Right lobe of liver (tissue), 6 donors: ENCODE measurements around the gene SLC25A47. TPM values are rescaled to one million over a fixed set of nuclear protein-coding genes. Genes with fewer than 3 reads are reported as not detected.
"Not testable (repeated sequence)": the region's sequence is repeated elsewhere in the genome, so short reads cannot be mapped to it uniquely, and the experiment has no call there.

Experiments
- ATAC-seq, 4 donors: fragments of 200-7000 bp; cut with Tn5 transposase; one replicate each; pipeline ENCODE4 v1.9.1; 2020; ENCODE audit warnings: mild to moderate bottlenecking in 4 of 4, moderate library complexity in 4 of 4
- DNase-seq, 3 donors: peaks; one replicate each; pipeline ENCODE4 v3.0.0-alpha.2; 2020
- H3K27ac ChIP-seq, 3 donors: fragments of 200-600 bp; one replicate each; pipeline ENCODE4 v1.8.0; 2022
- H3K27me3 ChIP-seq, 2 donors: fragments of 200-600 bp; one replicate each; pipeline ENCODE4 v1.8.0; 2022
- H3K36me3 ChIP-seq, 4 donors: fragments of 200-600 bp; sonication (generic) in 1 of 4; one replicate each; pipeline versions ENCODE4 v1.5.1 to v1.8.0; 2017 to 2022; ENCODE audit warnings: control low read depth in 1 of 4
- H3K4me1 ChIP-seq, 4 donors: fragments of 200-600 bp; sonication (generic) in 1 of 4; one replicate each; pipeline versions ENCODE4 v1.5.1 to v1.8.0; 2017 to 2022; ENCODE audit warnings: control low read depth in 1 of 4
- H3K4me3 ChIP-seq, 3 donors: fragments of 200-600 bp; one replicate each; pipeline ENCODE4 v1.8.0; 2022
- H3K9me3 ChIP-seq, 4 donors: fragments of 200-600 bp; sonication (generic) in 1 of 4; one replicate each; pipeline versions ENCODE4 v1.5.1 to v1.8.0; 2017 to 2022; ENCODE audit warnings: control low read depth in 1 of 4
- POLR2A ChIP-seq: fragments of 450-650 bp; IDR thresholded peaks from one replicate; pipeline ENCODE4 v1.6.1; 2017; ENCODE audit warnings: antibody characterized with exemption, mild to moderate bottlenecking
- WGBS: methylation state at CpG from one replicate; pipeline ENCODE4 v1.1.6; 2018; ENCODE audit warnings: low coverage, low lambda C conversion rate; ENCODE audit not compliant: insufficient coverage; ENCODE audit errors: missing lambda C conversion rate; 5-methylcytosine and 5-hydroxymethylcytosine counted together
- intact Hi-C, 2 donors: fragments of 100-400 bp; cut with DNase I; formaldehyde crosslinking; loops; one replicate each; pipeline versions ENCODE4 v1.11.2 to v1.14.1; 2022
- total RNA-seq, 6 experiments: library from RNA; depleted of rRNA in 2 of 6; stranded (reverse); fragments of >200 nt in 2 of 6; fragmentation: NEBNext Ultra II Directional in 3 of 6; extraction: Animal tissue kit (Norgen Biotek cat#: 25700) in 3 of 6; gene quantifications; one replicate each; pipeline versions ENCODE4 v1.1.0 to v1.2.4, GENCODE V29; 2016 to 2023
- TF ChIP-seq, protein P1 (sequence below), 4 donors: fragments of 200-600 bp in 3 of 4; fragments of 450-650 bp in 1 of 4; IDR thresholded peaks; one replicate each; pipeline versions ENCODE4 v1.5.1 to v1.8.0; 2016 to 2022; ENCODE audit warnings: antibody characterized with exemption in 4 of 4, mild to moderate bottlenecking in 2 of 4
- donor health status: DM: no; HTN: yes; CAD: no.
- donor health status: DM: no; HTN: no; CAD: no.
- donor health status: DM: no; HTN: no; CAD: no.
- donor health status: DM: no; HTN: yes; CAD: no.
- donor health status: DM: no; HTN: yes; CAD: no.

The SLC25A47 gene
- total RNA-seq, 6 experiments from 2014 or later: 74.8 to 378 (median 229) TPM

DNA sequence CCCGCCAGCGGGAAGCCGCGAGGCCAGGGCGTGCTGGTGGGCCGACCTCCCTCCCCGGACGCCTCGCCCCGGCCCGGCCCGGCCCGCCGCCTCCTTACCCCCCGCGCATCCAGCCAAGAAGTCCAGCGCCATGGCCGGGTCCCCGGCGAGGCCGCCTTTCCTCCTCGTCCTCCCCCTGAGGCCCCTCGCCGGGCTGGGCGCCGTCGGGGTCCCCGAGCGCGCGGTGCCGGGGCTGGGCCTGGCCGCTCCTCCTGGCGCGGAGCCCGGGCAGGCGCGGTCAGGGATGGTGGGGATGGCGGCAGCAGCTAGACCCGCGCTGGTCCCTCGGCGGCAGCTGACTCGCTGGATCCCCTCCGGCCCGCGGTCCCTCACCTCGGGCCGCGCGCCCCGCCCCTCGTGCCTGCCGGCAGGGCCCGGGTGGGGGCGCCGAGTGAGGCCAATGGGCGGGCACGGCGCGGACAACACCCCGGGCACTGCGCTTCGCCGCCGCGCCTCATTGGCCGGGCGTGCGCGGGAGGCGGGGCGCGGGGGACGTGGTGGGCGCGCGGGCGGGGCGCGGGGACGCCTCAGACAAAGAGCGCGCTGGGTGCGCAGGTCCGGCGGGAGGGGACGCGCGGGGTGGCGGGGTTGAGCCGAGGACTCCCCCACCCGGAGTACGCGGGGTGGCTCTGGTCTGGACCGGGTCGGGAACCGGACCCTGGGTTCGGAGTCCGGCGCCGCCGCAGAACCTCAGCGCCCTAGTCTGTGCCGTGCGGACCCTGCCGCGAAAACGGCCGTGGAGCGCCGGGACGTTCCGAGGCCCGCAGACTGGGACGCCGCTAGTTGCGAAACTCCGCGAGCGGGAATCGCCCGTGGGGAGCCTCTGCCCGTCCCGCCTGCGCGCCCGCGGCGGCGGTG lies 16.8 kb upstream of the SLC25A47 start, which contains the start of gene SLC25A29:
Gene SLC25A29 (minus strand): TSS at position 344 of the 897 bp plus-strand sequence. CDS start 212 bp downstream, at position 132.
- Histone ChIP-seq H3K36me3 (no peaks in the 10 kb centered on the region), H3K4me1 (peaks cover 0 to 18% (median 6%) of the 10 kb centered on the region in 4 donors), H3K27ac (peak within 1 kb of the TSS; percentile 80 to 90 (median 82)), H3K27me3 (no peaks in the 10 kb centered on the region), H3K9me3 (no peaks in the 10 kb centered on the region), H3K4me3 (peak within 1 kb of the TSS; percentile 70 to 89 (median 89))
- WGBS: 0% methylated on average over 18 of the region's 131 CpGs
- intact Hi-C loops: loop anchor here in 1 of 2 donors (10.0 kb wide), 1 partner anchor 68 kb away; the partner anchor contains the start of gene WDR25
- peak; percentile 65 for TF ChIP-seq POLR2A
- TF ChIP-seq, protein P1, sequence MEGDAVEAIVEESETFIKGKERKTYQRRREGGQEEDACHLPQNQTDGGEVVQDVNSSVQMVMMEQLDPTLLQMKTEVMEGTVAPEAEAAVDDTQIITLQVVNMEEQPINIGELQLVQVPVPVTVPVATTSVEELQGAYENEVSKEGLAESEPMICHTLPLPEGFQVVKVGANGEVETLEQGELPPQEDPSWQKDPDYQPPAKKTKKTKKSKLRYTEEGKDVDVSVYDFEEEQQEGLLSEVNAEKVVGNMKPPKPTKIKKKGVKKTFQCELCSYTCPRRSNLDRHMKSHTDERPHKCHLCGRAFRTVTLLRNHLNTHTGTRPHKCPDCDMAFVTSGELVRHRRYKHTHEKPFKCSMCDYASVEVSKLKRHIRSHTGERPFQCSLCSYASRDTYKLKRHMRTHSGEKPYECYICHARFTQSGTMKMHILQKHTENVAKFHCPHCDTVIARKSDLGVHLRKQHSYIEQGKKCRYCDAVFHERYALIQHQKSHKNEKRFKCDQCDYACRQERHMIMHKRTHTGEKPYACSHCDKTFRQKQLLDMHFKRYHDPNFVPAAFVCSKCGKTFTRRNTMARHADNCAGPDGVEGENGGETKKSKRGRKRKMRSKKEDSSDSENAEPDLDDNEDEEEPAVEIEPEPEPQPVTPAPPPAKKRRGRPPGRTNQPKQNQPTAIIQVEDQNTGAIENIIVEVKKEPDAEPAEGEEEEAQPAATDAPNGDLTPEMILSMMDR (IDR thresholded peaks at IDR 0.05): no peak
- DNase-seq (peak; percentile 91 to 94 (median 93)), ATAC-seq (peak; percentile 82 to 92 (median 89))

DNA sequence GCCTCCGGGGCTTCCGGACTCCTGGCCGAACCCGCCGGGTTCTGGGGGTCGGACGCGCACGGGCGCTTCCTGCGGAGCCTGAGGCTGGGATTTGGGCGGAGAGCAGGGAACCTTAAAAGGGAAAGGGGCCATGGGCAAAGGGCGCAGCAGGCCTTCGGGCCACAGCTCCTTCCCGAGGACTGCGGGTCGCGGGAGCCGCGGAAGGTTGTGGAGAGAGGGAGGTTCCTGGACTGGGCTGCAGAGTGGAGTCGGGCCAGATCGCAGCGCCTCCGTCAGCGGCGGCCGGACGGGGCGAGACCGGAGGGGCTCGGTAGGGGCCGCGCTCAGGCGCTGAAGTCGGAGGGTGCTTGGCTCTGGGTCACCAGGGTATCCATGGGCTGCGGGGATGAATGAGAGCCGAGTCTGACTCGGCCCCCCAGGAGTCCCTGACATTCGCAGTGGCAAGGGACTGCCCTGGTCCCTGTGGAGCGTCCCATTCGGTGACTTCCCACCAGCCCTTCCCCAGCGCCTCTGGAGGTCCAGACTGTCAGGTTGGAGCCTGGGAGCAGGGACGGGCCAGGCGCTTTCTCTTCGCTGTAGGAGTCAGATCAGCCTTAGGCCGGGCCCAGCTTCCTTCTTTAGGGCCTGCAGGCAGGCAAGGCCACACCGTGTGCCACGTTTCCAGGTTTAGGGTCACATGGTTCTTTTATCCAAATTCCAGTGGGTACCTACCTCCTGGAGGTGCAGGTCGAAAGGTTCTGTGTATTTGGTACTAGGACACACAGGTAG lies 16.0 kb upstream of the SLC25A47 start:
- intact Hi-C loops: loop anchor here in 1 of 2 donors (10.0 kb wide), 1 partner anchor 68 kb away; the partner anchor contains the start of gene WDR25
- 7% methylated on average over 17 of the region's 49 CpGs for WGBS
- peak overlapping the region; percentile 70 to 89 (median 89) for H3K4me3 ChIP-seq

DNA sequence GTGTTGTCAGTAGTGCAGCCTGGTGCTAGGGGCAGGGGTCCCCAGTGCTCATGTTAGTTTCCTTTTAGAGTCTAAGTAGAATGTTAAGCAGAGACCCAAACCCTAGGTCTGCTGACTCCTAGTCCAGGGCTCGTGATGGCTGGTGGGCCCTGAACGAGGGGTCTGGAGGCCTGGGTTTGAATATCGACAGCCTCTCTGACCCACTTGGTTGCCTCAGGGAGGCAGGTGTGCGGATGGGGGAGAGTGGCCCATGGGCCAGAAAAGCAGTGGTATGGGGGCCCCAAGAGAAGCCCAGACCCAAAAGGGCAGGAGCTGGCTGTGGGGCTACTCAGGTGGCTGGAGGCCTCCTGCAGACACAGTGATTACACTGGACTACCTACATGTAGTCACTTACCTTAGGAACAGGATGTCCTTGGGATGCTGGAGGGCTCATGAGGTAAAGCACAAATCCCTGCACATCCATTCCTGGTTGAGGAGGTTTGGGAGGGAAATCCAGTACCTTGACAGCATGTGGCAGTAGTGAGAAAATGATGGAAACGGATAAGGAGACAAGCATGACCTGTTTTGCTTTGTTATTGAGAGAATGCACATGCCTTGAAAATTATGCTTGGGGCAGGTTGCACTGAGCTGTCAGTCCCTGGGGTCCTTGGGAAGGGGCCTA lies 15.2 kb upstream of the SLC25A47 start:
- DNase-seq: no peak
- no peaks in the 10 kb centered on the region for H3K9me3 ChIP-seq
- H3K36me3 ChIP-seq: no peaks in the 10 kb centered on the region
- intact Hi-C loops: loop anchor here in 1 of 2 donors (10.0 kb wide), 1 partner anchor 67 kb away; the partner anchor contains the start of gene WDR25
- 62% methylated on average over 2 of the region's 5 CpGs for WGBS
- H3K4me1 ChIP-seq: peaks cover 0 to 26% (median 10%) of the 10 kb centered on the region in 4 donors
- ATAC-seq: no peak
- peak overlapping the region; percentile 80 to 90 (median 82) for H3K27ac ChIP-seq
- no peaks in the 10 kb centered on the region for H3K27me3 ChIP-seq
- H3K4me3 ChIP-seq: peak overlapping the region in 2 of 3 donors; percentile 70 to 89
- TF ChIP-seq, protein P1 (IDR thresholded peaks at IDR 0.05): peak in 2 of 4 donors; percentile 4 to 11
- TF ChIP-seq POLR2A: no peak

More for the DNA sequence above, 16.0 kb upstream of the SLC25A47 start:
- DNase-seq (peak in 1 of 3 donors; percentile 63), ATAC-seq (peak; percentile 3 to 22 (median 15))
- TF ChIP-seq, protein P1 (IDR thresholded peaks at IDR 0.05): no peak
- no peak for TF ChIP-seq POLR2A
- Histone ChIP-seq H3K27me3 (no peaks in the 10 kb centered on the region), H3K36me3 (no peaks in the 10 kb centered on the region), H3K27ac (peak overlapping the region; percentile 80 to 90 (median 82)), H3K9me3 (no peaks in the 10 kb centered on the region), H3K4me1 (peaks cover 0 to 26% (median 9%) of the 10 kb centered on the region in 4 donors)

DNA sequence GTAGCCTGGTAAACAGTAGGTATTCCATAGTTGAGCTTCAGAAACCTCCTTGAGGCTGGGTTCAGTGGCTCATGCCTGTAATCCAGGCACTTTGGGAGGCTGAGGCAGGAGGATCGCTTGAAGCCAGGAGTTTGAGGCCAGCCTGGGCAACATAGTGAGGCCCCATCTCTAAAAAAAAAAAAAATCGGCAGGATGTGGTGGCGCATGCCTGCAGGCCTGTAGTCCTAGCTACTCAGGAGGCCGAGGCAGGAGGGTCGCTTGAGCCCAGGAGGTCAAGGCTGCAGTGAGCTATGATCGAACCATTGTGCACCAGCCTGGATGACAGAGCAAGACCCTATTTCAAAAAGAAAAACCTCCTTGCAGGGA lies 14.7 kb upstream of the SLC25A47 start:
- WGBS: 63% methylated on average over 6 of the region's 6 CpGs
- peaks cover 0 to 26% (median 10%) of the 10 kb centered on the region in 4 donors for H3K4me1 ChIP-seq

More for the DNA sequence above, 14.7 kb upstream of the SLC25A47 start:
- intact Hi-C loops: loop anchor here in 1 of 2 donors (10.0 kb wide), 1 partner anchor 66 kb away; the partner anchor contains the start of gene WDR25
- not testable (repeated sequence) for DNase-seq, ATAC-seq, H3K36me3 ChIP-seq, H3K4me3 ChIP-seq, H3K27me3 ChIP-seq, H3K9me3 ChIP-seq
- peak overlapping the region in 1 of 3 donors; percentile 80 for H3K27ac ChIP-seq
